CD4-positive, alpha-beta T cell (primary cell): ENCODE measurements around the gene MAGI3. TPM values are rescaled to one million over a fixed set of nuclear protein-coding genes. Genes with fewer than 3 reads are reported as not detected.

Experiments
- ATAC-seq: fragments of 200-7000 bp; cut with Tn5 transposase; one replicate; pipeline ENCODE4 v1.10.0; 2022; ENCODE audit warnings: mild to moderate bottlenecking; ENCODE audit not compliant: poor library complexity
- CTCF ChIA-PET: fragments of 350-600 bp; sonication (Branson Sonifier 250); formaldehyde crosslinking; loops from one replicate; lab custom pipeline; 2021; ENCODE audit warnings: antibody characterized with exemption, inconsistent platforms; lab: Charles Lee
- POLR2A ChIA-PET: fragments of 350-600 bp; sonication (Branson Sonifier 250); formaldehyde crosslinking; loops from one replicate; lab custom pipeline; 2021; ENCODE audit warnings: antibody characterized with exemption, inconsistent platforms; lab: Charles Lee
- DNase-seq, 14 experiments: peaks; one replicate each; pipeline ENCODE4 v3.0.0-alpha.2; 2013 to 2020; ENCODE audit warnings: mixed read lengths in 2 of 14
- H3K27ac ChIP-seq, 2 donors: one replicate each; pipeline versions ENCODE4 v1.5.1 to v1.7.0; 2013; ENCODE audit warnings: low read length in 2 of 2, low read depth in 1 of 2, mild to moderate bottlenecking in 1 of 2
- H3K27me3 ChIP-seq, 2 experiments: 1 replicate in 1 of 2; 2 replicates in 1 of 2; pipeline versions ENCODE4 v1.6.1 to v1.7.0; 2013; ENCODE audit warnings: low read length in 2 of 2, control low read depth in 1 of 2, mild to moderate bottlenecking in 1 of 2, moderate library complexity in 1 of 2; ENCODE audit not compliant: insufficient read depth in 2 of 2, control insufficient read depth in 1 of 2
- H3K36me3 ChIP-seq: one replicate; pipeline ENCODE4 v1.6.1; 2013; ENCODE audit warnings: low read length, control low read depth; ENCODE audit not compliant: insufficient read depth
- H3K4me1 ChIP-seq: one replicate; pipeline ENCODE4 v1.6.1; 2013; ENCODE audit warnings: low read length, control low read depth; ENCODE audit not compliant: insufficient read depth
- H3K4me3 ChIP-seq: one replicate; pipeline ENCODE4 v1.5.1; 2013; ENCODE audit warnings: mild to moderate bottlenecking, low read length, moderate library complexity
- H3K9me3 ChIP-seq, 2 experiments: 1 replicate in 1 of 2; 2 replicates in 1 of 2; pipeline versions ENCODE4 v1.6.1 to v1.7.0; 2013; ENCODE audit warnings: low read length in 2 of 2, mild to moderate bottlenecking in 2 of 2, control low read depth in 1 of 2, moderate library complexity in 1 of 2; ENCODE audit not compliant: control insufficient read depth in 1 of 2, insufficient read depth in 1 of 2
- H3K27ac Mint-ChIP-seq: one replicate; pipeline ENCODE4 v1.8.0; 2020; ENCODE audit warnings: mixed read lengths
- H3K27me3 Mint-ChIP-seq: one replicate; pipeline ENCODE4 v1.8.0; 2021; ENCODE audit warnings: mixed read lengths
- H3K36me3 Mint-ChIP-seq: one replicate; pipeline ENCODE4 v1.8.0; 2021; ENCODE audit warnings: low read depth, mixed read lengths
- H3K4me1 Mint-ChIP-seq: one replicate; pipeline ENCODE4 v1.8.0; 2021; ENCODE audit warnings: low read depth, mixed read lengths
- H3K4me3 Mint-ChIP-seq: one replicate; pipeline ENCODE4 v1.8.0; 2020; ENCODE audit warnings: mild to moderate bottlenecking, mixed read lengths
- H3K9me3 Mint-ChIP-seq: one replicate; pipeline ENCODE4 v1.8.0; 2020; ENCODE audit warnings: mixed read lengths
- CTCF ChIP-seq: fragments of 200-600 bp; IDR thresholded peaks from one replicate; pipeline ENCODE4 v1.8.0; 2022; ENCODE audit warnings: antibody characterized with exemption, mild to moderate bottlenecking
- intact Hi-C, 2 experiments: fragments of 100-400 bp; cut with DNase I in 1 of 2; cut with micrococcal nuclease in 1 of 2; formaldehyde crosslinking; loops; one replicate each; pipeline versions ENCODE4 v1.15.1 to v1.9.0; 2023 to 2025; cut with DNase I, micrococcal nuclease
- total RNA-seq, 174 experiments: library from RNA in 2 of 174; stranded (reverse) in 2 of 174; gene quantifications; one replicate each; pipeline ENCODE4 v1.2.3 and lab custom pipeline; 2021 to 2026

MAGI3 gene
- total RNA-seq, 2 experiments from 2014 or later = 6.7 to 8.7 TPM

- no peaks in the 10 kb centered on the region for H3K9me3 ChIP-seq
- no peak overlapping the region for H3K27ac ChIP-seq
- H3K27me3 ChIP-seq = peaks cover 0 to 11% of the 10 kb centered on the region in 2 experiments
- ATAC-seq = no peak
- Mint-ChIP-seq H3K27ac (no peak overlapping the region), H3K27me3 (peaks cover 14% of the 10 kb centered on the region), H3K4me3 (no peak overlapping the region), H3K9me3 (no peaks in the 10 kb centered on the region), H3K36me3 (no peaks in the 10 kb centered on the region), H3K4me1 (no peaks in the 10 kb centered on the region)
- intact Hi-C loops = no loop called here
- POLR2A ChIA-PET = no interaction called here
- H3K4me1 ChIP-seq = no peaks in the 10 kb centered on the region
- CTCF ChIA-PET = no interaction called here
- no peak for TF ChIP-seq CTCF
- DNase-seq = no peak
- no peaks in the 10 kb centered on the region for H3K36me3 ChIP-seq
- no peak overlapping the region for H3K4me3 ChIP-seq
These were observed 17.8 kb upstream of the MAGI3 start for GRCh38 chr1:113372546-113372945.

- ChIA-PET CTCF (no interaction called here), POLR2A (no interaction called here)
- TF ChIP-seq CTCF = no peak
- H3K4me3 Mint-ChIP-seq = no peak overlapping the region
- Histone ChIP-seq H3K36me3 (no peaks in the 10 kb centered on the region), H3K4me3 (no peak overlapping the region), H3K27me3 (peaks cover 0 to 11% of the 10 kb centered on the region in 2 experiments), H3K27ac (no peak overlapping the region), H3K4me1 (no peaks in the 10 kb centered on the region), H3K9me3 (no peaks in the 10 kb centered on the region)
- H3K27me3 Mint-ChIP-seq = peaks cover 14% of the 10 kb centered on the region
- H3K36me3 Mint-ChIP-seq = no peaks in the 10 kb centered on the region
- no peak overlapping the region for H3K27ac Mint-ChIP-seq
- intact Hi-C loops = no loop called here
- no peak for ATAC-seq
- H3K4me1 Mint-ChIP-seq = no peaks in the 10 kb centered on the region
- H3K9me3 Mint-ChIP-seq = no peaks in the 10 kb centered on the region
- DNase-seq = no peak
These were observed 16.7 kb upstream of the MAGI3 start for GRCh38 chr1:113373644-113374043.

- intact Hi-C loops = no loop called here
- DNase-seq = no peak
- CTCF ChIA-PET = no interaction called here
- no peaks in the 10 kb centered on the region for H3K4me1 ChIP-seq
- H3K27me3 ChIP-seq = peaks cover 0 to 11% of the 10 kb centered on the region in 2 experiments
- H3K4me1 Mint-ChIP-seq = no peaks in the 10 kb centered on the region
- H3K9me3 ChIP-seq = no peaks in the 10 kb centered on the region
- no peaks in the 10 kb centered on the region for H3K9me3 Mint-ChIP-seq
- no peak overlapping the region for H3K4me3 Mint-ChIP-seq
- no peak for ATAC-seq
- POLR2A ChIA-PET = no interaction called here
- no peaks in the 10 kb centered on the region for H3K36me3 ChIP-seq
- H3K27ac ChIP-seq = no peak overlapping the region
- H3K27ac Mint-ChIP-seq = no peak overlapping the region
- H3K27me3 Mint-ChIP-seq = peaks cover 14% of the 10 kb centered on the region
- H3K36me3 Mint-ChIP-seq = no peaks in the 10 kb centered on the region
- H3K4me3 ChIP-seq = no peak overlapping the region
- TF ChIP-seq CTCF = no peak
These were observed 14.4 kb upstream of the MAGI3 start for GRCh38 chr1:113375878-113376277.
